ENCODE results near the gene MGST3.
"Not testable (repeated sequence)": the region's sequence is repeated elsewhere in the genome, so short reads cannot be mapped to it uniquely, and the experiment has no call there.

The MGST3 gene

DNA sequence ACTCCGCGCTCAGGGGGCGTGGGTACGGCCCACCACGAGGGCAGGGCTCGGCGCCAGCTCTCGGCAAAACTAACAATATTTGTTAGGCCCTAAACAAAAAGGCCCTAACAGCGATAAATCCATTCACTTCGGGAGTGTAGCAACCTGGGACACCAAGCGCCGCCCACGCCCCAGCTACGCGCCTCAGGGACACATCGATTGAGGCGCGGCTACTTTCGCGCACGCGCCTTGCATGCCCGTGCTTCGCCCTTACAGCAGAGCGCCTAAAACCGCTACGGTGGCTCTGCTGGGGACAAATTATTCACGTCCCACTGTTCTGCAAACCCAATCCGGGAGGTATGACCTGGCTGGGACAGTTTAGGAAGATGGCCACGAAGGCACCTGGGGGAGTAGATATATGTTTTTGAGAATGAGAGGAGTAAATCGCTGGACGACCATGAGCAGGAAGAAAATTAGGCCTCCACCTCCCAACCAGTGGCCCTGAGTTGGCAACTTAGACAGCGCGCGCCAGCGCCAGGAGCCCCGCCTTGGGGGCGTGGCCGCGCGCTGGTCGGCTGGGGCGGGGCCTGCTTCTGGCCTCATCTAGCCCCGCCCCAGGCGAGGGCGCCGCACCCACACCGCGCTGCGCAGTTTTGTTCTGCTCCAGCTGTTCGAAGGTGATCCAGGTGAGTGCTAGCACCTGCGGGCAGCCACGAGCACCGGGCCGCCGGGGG, at the start of gene MGST3:
Gene MGST3, plus strand, starts transcription at position 606 of the 713 bp plus-strand sequence. CDS start 18,614 bp downstream, outside the sequence.
- DNase-seq: peak; percentile 95

DNA sequence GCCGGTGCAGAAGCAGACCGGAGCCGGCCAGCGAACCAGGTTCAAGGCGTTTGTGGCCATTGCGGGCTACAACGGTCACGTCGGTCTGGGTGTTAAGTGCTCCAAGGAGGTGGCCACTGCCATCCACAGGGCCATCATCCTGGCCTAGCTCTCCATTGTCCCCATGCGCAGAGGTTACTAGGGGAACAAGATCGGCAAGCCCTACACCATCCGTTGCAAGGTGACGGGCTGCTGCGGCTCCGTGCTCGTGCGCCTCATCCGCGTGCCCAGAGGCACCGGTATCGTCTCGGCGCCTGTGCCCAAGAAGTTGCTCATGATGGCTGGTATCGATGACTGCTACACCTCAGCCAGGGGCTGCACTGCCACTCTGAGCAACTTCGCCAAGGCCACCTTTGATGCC, 49.1 kb upstream of the MGST3 start:
- DNase-seq: no peak

DNA sequence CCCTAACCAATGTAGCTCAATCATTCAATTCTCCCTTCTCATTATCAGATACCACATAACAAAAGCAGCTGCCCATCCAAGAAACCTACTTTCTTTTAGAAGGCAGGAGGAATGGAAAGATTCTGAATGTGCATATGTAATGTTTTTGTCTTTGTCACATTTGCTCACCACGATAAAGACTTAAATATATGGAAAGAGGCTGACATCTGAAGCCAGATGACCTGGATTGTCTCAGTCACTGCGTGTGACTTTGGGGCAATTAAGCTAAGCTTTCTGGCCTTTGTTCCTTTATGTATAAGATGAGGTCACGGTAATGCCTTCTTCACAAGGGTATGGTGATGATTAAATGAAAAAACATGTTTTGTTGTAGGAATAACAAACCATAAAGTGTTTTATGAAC, 44.6 kb upstream of the MGST3 start:
- DNase-seq: no peak

DNA sequence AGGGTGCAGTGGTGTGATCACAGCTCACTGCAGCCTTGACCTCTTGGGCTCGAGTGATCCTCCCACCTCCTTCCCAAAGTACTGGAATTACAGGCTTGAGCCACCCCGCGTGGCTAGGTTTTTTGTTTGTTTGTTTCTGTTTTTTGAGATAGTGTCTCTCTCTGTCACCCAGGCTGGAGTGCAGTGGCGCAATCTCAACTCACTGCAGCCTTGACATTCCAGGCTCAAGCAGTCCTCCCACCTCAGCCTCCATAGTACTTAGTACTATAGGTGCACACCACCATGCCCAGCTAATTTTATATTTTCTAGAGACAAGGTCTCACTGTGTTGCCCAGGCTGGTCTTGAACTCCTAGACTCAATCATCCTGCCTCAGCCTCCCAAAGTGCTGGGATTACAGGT, 39.6 kb upstream of the MGST3 start:
- not testable (repeated sequence) for DNase-seq

DNA sequence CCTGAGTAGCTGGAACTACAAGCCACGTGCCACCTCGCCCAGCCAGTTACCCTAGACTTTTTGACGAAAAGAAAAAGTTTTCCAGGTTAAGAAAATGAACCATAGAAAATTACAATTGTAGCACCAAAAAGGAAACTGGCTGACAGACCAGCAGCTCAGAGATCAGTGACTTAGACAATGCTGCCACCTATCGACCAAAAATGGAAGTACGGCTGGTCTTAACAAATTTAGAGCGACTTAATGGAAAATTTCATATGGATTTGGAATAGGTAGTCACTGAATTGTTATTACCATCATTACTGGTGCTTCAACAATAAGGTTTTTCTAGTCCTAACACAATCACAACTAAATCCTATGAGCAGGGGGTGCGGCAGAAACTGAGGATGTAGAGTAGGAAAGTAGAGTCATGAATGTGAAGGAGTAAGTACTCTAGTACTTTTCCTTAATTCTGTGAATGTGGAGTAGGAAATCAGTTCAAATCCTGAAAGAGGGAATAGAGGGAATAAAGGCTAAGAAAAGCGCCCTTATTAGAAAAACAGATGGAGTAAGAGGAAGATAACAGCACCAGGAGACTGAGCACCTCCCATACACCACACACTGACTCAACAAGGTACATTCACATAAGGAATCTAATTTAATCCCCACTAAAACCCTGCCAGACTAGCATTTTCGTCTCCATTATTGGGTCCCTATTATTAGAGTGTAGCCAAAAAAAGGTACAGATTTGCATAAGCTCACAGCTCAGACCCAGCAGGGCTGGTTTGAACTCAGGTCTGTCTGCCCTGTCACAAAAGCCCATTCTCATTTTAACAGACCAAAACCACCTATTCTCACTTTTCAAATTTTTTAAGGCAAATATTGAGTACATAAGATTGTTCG, 37.9 kb upstream of the MGST3 start:
- peak; percentile 81 for DNase-seq

DNA sequence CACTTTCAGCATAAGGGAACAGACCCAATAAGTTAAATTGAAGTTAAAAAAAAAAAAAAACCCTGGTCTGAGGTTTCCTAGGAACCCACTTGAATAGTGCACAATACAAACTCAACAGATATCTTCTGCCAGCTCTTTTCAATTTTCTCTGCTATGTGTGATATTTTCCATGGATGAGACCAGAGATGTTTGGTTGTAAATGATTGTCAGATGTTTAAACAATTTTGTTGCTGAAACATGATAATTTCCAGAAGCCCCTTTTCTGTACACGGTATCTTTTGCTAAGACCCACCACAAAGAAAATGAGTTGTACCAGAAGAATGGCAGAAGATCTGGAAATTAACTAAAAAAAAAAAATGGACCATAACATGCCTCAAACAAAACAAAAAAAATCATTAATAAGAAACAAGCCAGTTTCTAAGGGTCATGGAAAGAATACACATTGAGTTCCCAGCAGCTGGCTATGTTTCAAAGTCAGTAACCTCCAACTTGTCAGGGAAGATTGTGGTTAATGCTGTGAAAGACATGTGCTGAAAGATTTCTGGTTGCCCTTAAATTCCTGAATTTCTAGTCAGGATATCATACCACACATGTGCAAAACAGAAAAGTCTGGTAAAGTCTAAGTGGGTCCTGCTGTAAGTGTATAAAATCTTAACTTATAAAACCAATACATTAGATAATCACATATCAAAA, 35.6 kb upstream of the MGST3 start:
- DNase-seq: no peak

DNA sequence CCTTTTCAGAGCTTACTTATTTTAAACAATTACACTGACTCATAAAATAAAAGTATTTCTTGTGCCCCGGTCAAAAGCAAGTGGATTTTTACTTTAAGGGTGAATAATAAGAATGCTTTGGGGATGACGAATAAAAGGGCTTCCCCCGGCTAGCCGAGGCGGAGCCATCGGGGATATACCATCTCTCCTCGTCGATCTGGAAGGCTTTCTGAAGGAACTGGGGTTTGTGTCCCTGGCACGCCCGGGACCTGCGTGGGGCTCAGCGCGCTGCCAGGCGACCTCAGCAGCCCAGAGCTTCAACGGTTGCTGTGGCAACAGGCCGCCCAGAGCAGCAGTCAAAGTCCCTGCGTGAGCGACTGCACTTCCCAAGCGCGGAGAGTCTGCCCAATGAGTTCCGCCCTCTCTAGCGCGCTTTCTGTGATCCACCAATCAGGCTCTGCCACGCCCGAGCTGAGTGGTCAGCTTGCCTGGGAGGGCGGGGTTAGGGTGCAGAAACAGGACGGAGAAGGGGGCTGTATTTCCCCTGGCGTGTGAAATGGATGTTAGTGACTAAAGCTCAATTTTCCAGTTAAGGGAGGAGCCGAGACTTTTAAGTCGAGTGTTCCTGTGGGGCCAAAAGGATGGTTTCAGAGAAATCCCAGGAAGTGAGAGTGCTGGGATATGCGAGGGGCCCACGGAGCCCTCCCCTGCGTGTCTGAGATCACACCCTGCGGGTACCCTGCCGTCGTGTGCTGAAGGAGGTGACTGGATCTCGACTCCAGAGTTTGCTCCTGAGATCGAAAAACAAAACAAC, 33.0 kb upstream of the MGST3 start:
- DNase-seq: peak; percentile 94

DNA sequence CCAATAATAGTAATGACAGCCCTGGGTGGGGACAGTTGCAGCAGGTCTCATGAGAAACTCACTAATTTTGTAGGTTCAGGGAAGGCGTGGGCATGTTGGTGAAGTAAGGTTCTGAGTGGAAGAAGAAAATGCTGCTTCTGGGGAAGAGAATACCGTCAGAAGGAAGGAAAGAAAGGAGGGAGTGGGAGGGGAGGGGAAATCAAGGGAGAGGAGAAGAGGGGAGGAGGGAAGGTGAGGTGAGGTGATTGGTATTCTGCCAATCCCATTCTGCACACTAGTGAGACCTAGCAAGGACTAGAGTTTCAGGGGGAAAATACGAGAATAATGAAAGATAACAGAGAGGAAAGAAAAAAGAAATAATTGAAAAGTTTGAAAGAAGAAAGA, 32.4 kb upstream of the MGST3 start:
- DNase-seq: no peak

DNA sequence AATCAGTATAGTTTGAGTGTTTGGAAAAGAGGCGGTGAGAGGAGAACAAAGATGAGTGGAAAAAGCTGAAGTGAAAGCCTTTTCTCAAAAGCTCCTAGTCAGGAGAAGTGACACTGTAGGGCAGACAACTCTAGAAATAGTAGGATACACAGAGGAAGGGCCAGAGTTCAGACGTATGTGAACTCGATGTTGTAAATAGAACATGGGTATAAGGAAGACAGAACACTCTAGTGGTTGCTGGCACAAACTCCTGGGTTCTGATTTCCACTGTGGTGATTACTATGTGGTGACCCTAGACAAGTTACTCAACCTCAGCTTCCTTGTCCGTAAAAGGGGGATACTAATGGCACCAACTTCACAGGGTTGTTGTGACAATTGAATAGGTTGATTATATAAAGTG, 30.2 kb upstream of the MGST3 start:
- no peak for DNase-seq

DNA sequence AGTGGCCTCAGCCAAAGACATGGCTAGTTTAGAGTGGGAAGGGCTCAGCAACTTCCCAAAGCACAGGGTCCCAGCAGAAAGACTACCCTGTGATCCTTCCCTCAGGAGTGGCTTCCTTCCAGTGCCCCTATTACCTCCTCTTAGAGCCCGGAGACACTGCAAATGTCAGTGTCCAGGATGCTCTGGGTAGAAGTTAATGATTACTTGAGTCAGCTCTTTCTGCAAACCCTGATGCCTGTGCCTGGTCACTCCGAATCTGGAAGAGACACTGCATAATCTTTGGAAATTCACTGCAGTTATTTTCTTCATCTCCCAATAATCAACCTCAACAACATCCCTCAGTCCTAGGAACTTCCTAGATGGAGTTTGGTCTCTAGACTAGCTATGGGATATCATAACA, 27.2 kb upstream of the MGST3 start:
- no peak for DNase-seq

DNA sequence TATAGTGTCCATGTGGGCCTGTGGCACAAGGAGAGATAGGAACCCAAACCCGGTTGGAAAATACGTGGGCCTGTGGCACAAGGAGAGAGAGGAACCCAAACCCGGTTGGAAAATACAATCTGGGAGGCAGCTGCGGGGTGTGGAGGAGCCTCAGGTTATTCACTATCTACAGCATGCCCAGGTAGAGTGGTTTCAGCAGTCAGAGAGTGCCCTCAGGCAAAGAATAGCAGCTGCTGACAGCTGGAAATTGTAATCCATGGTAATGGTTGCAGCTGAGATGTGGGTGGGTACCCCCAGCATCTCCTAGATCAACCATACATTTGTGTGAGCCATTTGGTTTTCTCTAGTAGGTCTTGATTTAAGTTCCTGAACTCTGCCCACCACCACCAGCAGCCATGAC, 25.8 kb upstream of the MGST3 start:
- DNase-seq: no peak

DNA sequence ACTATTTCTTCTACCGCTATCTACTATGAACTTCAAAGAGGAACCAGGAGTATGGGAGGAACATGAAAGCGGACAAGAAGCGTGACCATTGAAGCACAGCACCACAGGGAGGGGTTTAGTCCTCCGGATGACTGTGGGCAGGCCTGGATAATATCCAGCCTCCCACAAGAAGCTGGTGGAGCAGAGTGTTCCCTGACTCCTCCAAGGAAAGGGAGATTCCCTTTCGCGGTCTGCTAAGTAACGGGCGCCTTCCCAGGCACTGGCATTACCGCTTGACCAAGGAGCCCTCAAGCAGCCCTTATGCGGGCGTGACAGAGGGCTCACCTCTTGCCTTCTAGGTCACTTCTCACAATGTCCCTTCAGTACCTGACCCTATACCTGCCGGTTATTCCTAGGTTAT, 24.4 kb upstream of the MGST3 start:
- DNase-seq: not testable (repeated sequence)

DNA sequence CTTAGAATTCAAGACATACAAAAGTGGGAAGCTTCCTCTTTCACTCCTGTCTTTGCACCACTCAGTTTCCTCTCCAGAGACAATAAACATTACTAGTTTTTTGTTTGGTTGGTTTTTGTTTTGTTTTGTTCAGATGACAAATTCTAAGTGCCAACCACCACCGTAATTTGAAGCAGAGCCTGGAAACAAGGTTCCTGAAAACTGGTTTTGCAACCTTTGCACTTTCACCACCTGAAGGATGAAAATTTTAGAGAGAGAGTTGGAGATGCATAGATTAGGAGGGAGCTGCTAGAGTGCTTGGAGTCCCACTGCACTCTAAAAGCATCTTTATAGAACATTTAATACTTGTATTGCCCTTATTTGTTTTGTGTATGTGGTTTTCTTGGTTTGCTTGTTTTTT, 20.2 kb upstream of the MGST3 start:
- DNase-seq: no peak

DNA sequence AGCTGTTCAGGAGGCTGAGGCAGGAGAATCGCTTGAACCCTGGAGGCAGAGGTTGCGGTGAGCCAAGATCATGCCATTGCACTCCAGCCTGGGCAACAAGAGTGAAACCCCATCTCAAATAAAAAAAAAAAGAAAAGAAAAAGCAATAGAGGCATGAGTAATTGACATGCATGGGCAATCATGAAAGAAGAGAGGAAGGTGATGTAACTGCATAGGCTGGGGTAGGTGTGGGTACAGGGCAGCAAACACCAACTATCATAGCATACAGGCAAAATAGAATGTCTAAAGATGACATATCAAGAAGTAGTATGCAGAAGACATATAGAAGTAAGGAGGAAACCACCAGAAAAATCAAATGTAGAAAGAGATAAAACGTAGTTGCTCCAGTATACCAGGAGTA, 19.0 kb upstream of the MGST3 start:
- DNase-seq: no peak

DNA sequence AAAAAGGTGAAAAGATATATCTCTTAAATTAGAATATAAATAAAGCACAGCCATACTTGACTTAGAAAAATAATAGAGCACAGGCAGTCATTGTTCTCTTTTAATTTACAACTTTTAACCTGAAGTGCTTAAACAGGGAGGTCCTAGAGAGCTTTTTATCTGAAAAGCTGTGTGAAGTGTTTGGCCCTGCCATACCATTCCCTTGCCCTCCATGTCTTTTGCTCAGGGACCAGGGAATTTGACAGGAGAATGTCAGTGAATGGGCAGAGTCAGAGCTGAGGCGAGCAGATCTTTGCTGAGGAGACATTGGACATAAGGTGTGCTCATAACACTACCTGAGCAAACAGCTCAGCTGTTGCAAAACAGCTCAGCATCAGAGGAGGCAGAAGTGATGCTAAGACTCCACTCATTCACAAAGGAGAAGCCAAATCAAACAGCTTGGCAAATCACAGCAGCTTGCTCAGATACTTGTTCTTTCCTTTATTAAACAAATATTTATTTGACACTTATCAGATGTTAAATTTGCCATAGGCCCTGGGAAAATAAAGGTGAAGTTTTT, 14.9 kb upstream of the MGST3 start:
- DNase-seq: no peak

DNA sequence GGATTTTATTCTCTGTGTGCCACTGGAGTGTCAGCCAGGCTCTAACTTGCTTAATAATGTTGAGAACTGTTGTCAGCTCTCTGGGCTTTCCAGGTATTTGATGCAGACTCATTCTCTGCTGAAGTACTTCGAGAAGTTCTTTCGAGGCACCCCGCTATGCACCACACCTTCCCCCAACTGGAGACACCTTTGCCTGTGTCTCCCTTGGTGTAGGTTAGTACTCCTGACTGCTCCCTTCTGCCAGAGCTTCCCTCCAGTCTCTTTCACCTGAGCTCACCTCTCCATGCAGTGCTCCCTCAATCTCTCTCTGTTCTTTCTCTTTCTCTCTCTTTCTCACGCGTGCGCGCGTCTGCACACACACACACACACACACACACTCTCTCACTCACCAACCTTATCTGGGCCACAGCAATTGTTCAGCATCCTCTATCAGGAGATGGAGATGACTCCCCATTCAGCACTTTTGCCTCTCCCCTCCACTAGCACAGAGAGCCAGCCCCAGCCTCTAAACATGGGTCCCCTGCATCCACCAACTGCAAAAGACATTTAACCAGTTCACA, 14.0 kb upstream of the MGST3 start:
- DNase-seq: no peak

DNA sequence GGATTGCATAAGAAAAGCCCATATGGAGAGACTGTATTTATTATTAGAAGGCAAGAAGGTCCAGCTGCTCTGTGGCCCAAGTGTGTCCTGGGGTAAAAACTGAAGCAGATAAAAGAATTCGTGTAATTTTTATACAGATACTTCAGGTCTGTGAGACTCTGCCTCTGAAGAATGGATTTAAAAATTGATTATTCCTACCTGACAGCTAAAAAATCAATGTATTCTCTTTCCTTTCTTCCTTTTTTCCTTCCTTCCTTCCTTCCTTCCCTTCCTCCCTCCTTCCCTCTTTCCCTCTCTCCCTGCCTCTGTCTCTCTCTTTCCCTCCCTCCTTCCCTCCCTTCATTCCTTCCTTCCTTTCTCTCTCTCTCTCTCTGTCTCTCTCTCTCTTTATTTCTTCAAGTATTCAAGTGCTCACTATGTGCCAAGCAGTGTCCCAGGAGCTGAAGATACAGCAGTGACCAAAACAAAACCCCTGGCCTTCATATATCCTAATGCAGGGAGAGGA, 11.3 kb upstream of the MGST3 start:
- no peak for DNase-seq

DNA sequence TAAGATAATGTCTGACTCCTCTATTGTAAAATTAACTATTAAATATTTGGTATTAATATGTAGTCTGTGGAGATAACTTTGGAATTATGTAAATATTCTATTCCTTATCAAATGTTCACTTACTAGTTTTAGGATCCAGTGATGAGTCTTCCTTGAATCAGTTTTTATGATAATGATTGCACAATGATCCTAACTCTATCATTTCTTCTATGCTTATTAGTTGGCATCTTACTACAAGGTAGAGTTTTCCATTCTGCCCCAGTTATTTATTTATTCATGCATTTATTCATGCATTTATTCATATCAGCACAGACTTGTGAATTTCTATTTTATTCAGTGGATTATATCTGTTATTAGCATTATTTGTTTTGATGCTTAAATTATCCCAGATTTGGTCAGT, 7.4 kb upstream of the MGST3 start:
- DNase-seq: no peak

DNA sequence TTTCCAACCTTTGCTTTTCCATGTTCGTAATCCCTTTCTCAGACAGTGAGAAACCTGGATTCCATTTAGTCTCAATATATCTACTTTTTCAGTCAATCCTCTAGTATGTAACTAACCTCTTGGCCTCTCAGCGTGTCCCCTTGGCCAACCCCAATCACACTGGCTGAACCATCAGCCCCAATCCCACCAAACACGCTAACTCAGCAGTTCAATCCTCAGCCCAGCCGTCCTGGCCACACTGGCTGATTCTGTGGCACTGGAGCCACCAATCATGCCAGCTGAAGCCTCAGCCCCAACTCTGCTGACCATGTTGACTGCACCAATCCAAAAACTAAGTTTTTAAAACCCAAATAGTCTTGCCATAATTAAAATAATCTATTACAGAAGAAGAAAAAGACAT, 6.6 kb upstream of the MGST3 start:
- DNase-seq: no peak

DNA sequence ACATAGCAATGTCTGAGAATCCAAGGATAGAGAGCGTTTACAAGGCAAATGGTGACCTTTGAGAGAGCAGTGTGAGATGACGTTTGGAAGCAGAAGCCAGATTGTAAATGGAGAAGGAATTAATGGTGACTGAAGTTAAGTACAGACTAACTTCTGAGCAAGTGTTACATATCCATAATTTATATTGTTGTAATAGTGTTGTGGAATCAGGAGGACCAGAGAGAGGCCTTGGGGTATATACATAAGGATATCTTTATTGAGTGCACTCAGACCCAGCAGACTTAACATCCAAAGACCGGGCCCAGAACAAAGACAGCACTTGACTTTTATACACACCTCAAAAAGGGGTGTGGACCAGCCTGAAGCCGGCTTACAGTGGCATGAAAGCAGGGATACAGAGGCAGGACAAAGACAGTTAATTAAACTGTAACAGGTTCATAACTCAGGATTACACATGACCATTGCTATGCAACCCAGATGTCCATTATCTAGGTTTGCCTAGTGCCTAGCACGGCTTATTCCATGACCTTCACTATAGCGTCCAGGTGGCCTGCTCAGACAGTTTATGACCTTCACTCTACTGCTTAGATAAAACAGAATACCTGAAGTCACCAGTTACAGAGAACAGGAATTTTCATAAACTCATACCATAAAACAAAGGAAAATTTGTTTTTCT, 2.7 kb upstream of the MGST3 start:
- DNase-seq: no peak

DNA sequence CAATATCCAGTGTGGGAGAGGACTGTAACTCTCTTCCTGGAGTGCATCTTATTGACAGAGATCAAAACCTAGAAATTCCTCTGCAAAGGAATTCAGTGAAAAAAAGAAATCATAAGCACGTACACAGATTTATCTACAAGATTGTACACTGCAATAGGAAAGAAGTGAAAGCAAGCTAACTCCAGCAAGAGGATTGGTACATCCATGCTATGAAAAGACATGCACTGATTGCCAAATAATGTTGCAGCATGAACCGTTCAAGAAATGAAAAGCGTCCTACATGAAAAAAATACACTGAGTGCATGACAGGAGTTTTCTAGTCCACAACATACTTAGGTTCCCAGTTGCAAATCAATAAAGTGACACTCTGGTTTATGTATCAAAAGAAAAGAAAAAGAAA, 1.9 kb upstream of the MGST3 start:
- DNase-seq: no peak
